Renal pelvis (tissue), 4 donors: ENCODE results near the gene CLIC5. TPM values are rescaled to one million over a fixed set of nuclear protein-coding genes. Genes with fewer than 3 reads are reported as not detected.
"Not testable (repeated sequence)": the region's sequence is repeated elsewhere in the genome, so short reads cannot be mapped to it uniquely, and the experiment has no call there.

ENCODE experiments used
- DNase-seq: peaks from one replicate; pipeline ENCODE4 v3.0.0-alpha.2; 2013
- polyA plus RNA-seq, 3 donors: library from polyadenylated mRNA; unstranded; fragments of 120-200 nt; gene quantifications; one replicate each; pipeline ENCODE4 v1.2.1, GENCODE V29; 2013; ENCODE audit not compliant: insufficient read length in 3 of 3

Gene CLIC5
- polyA plus RNA-seq, 3 donors = 191 to 218 (median 212) TPM

- no peak for DNase-seq
Observed at GRCh38 chr6:45930420-45931040, 85.1 kb downstream of the CLIC5 start.

- DNase-seq = no peak
Observed at GRCh38 chr6:45929421-45930361, 86.0 kb downstream of the CLIC5 start.

- no peak for DNase-seq
Observed at GRCh38 chr6:45928721-45929305, 86.8 kb downstream of the CLIC5 start.

- DNase-seq = no peak
Observed at GRCh38 chr6:45927421-45928320, 88.0 kb downstream of the CLIC5 start.

- DNase-seq = not testable (repeated sequence)
Observed at GRCh38 chr6:45926423-45926822, 89.2 kb downstream of the CLIC5 start.

- DNase-seq = no peak
Observed at GRCh38 chr6:45924763-45925342, 90.8 kb downstream of the CLIC5 start.

- DNase-seq = no peak
Observed at GRCh38 chr6:45923831-45924391, 91.7 kb downstream of the CLIC5 start.

- DNase-seq = peak; percentile 79
Observed at GRCh38 chr6:45922728-45923351, 92.8 kb downstream of the CLIC5 start.

- no peak for DNase-seq
Observed at GRCh38 chr6:45921691-45922281, 93.9 kb downstream of the CLIC5 start.

GRCh38 chr6:45920819-45921511, 94.7 kb downstream of the CLIC5 start:
- no peak for DNase-seq

- no peak for DNase-seq
Observed at GRCh38 chr6:45917439-45917838, 98.2 kb downstream of the CLIC5 start.

GRCh38 chr6:45916692-45917091, 99.0 kb downstream of the CLIC5 start:
- no peak for DNase-seq

- DNase-seq = no peak
Observed at GRCh38 chr6:45915780-45916468, 99.7 kb downstream of the CLIC5 start.

- no peak for DNase-seq
Observed at GRCh38 chr6:45911691-45912090, 104.0 kb downstream of the CLIC5 start.

GRCh38 chr6:45903959-45904358, 111.7 kb downstream of the CLIC5 start:
- no peak for DNase-seq

GRCh38 chr6:45902984-45903383, 112.7 kb downstream of the CLIC5 start:
- DNase-seq = no peak

- no peak for DNase-seq
Observed at GRCh38 chr6:45901767-45902650, 113.7 kb downstream of the CLIC5 start.
